Neural cell (in vitro differentiated cells): ENCODE data around the gene DBN1.

Experiments
- EP300 ChIP-seq: fragments of 450-650 bp; conservative IDR thresholded peaks from 2 replicates; pipeline ENCODE4 v1.6.1; 2014; ENCODE audit warnings: antibody characterized with exemption, mild to moderate bottlenecking, moderate library complexity; ENCODE audit not compliant: poor library complexity, severe bottlenecking
- EZH2 ChIP-seq: fragments of 200-600, 300-800 bp; shearing (Covaris generic), sonication (generic); IDR thresholded peaks from 2 replicates; pipeline ENCODE4 v1.6.1; 2014; ENCODE audit warnings: antibody characterized with exemption, low read length, borderline replicate concordance, mild to moderate bottlenecking; ENCODE audit not compliant: insufficient read depth, poor library complexity, severe bottlenecking
- MXI1 ChIP-seq: fragments of 450-650 bp; conservative IDR thresholded peaks from 2 replicates; pipeline ENCODE4 v1.6.1; 2014; ENCODE audit warnings: antibody characterized with exemption, mild to moderate bottlenecking; ENCODE audit not compliant: poor library complexity, severe bottlenecking
- POLR2AphosphoS5 ChIP-seq: IDR thresholded peaks from 2 replicates; pipeline ENCODE4 v1.6.1; 2012
- RAD21 ChIP-seq: fragments of 450-650 bp; conservative IDR thresholded peaks from 2 replicates; pipeline ENCODE4 v1.6.1; 2014; ENCODE audit warnings: antibody characterized with exemption, mild to moderate bottlenecking, moderate library complexity
- SMC3 ChIP-seq: fragments of 450-650 bp; conservative IDR thresholded peaks from 2 replicates; pipeline ENCODE4 v1.6.1; 2014; ENCODE audit warnings: antibody characterized with exemption, mild to moderate bottlenecking, moderate library complexity; ENCODE audit not compliant: poor library complexity
- TAF1 ChIP-seq: IDR thresholded peaks from 2 replicates; pipeline ENCODE4 v1.6.1; 2012; ENCODE audit warnings: low read depth
- TF ChIP-seq, protein P1 (sequence below): fragments of 450-650 bp; IDR thresholded peaks from 2 replicates; pipeline ENCODE4 v1.5.1; 2014; ENCODE audit warnings: antibody characterized with exemption, mild to moderate bottlenecking, moderate library complexity; ENCODE audit not compliant: poor library complexity, severe bottlenecking
- TF ChIP-seq, protein P2 (sequence below): IDR thresholded peaks from 2 replicates; pipeline ENCODE4 v1.6.1; 2012; ENCODE audit warnings: borderline replicate concordance

DNA sequence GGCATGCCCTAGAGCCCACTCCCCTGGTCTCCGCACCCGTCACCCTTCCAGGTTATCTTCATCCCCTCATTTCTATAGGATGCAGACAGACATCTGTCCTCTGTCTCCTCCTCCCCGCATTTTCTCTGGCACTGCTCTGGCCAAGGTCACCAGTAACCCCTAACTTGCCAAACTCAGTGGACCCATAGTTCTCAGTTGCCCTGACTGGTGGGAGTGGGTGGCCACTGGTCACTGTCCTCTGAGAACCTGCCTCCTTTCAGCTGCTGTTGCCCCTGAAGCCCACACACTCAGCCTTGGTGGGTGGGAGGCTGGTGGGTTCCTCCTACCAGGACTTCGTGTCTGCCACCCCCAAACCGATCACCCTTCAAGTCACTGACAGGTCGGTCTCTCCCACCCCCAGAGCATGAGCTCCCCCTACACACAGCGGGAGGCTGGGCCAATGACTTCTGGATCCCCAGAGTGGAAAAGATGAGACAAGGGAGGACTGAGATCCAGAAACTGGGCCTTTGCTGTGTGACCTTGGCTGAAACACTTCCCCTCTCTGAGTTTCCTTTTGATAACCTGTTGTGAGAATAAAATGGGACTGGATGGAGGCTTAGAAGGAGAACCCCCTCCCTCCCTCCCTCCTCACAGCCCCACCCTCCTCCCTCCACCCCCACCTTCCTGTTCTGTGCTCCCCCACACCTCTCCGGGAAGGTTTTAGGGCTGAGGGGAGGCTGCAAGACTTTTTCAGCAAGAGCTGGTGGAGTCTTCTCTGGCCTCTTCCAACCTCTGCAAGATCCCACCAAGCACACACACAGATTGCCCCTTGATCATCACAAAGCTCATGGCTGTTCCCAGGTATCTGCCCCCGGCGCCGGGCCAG, 2.4 kb upstream of the DBN1 start:
- TF ChIP-seq POLR2AphosphoS5 (no peak), EZH2 (no peak), EP300 (no peak), TAF1 (no peak), SMC3 (no peak), RAD21 (no peak), MXI1 (no peak)
- TF ChIP-seq, protein P1, sequence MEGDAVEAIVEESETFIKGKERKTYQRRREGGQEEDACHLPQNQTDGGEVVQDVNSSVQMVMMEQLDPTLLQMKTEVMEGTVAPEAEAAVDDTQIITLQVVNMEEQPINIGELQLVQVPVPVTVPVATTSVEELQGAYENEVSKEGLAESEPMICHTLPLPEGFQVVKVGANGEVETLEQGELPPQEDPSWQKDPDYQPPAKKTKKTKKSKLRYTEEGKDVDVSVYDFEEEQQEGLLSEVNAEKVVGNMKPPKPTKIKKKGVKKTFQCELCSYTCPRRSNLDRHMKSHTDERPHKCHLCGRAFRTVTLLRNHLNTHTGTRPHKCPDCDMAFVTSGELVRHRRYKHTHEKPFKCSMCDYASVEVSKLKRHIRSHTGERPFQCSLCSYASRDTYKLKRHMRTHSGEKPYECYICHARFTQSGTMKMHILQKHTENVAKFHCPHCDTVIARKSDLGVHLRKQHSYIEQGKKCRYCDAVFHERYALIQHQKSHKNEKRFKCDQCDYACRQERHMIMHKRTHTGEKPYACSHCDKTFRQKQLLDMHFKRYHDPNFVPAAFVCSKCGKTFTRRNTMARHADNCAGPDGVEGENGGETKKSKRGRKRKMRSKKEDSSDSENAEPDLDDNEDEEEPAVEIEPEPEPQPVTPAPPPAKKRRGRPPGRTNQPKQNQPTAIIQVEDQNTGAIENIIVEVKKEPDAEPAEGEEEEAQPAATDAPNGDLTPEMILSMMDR = no peak
- TF ChIP-seq, protein P2, sequence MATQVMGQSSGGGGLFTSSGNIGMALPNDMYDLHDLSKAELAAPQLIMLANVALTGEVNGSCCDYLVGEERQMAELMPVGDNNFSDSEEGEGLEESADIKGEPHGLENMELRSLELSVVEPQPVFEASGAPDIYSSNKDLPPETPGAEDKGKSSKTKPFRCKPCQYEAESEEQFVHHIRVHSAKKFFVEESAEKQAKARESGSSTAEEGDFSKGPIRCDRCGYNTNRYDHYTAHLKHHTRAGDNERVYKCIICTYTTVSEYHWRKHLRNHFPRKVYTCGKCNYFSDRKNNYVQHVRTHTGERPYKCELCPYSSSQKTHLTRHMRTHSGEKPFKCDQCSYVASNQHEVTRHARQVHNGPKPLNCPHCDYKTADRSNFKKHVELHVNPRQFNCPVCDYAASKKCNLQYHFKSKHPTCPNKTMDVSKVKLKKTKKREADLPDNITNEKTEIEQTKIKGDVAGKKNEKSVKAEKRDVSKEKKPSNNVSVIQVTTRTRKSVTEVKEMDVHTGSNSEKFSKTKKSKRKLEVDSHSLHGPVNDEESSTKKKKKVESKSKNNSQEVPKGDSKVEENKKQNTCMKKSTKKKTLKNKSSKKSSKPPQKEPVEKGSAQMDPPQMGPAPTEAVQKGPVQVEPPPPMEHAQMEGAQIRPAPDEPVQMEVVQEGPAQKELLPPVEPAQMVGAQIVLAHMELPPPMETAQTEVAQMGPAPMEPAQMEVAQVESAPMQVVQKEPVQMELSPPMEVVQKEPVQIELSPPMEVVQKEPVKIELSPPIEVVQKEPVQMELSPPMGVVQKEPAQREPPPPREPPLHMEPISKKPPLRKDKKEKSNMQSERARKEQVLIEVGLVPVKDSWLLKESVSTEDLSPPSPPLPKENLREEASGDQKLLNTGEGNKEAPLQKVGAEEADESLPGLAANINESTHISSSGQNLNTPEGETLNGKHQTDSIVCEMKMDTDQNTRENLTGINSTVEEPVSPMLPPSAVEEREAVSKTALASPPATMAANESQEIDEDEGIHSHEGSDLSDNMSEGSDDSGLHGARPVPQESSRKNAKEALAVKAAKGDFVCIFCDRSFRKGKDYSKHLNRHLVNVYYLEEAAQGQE = no peak
